HL-60 (cell line): ENCODE measurements around the gene CPED1.

ENCODE experiments used
- DNase-seq, 2 experiments: peaks; one replicate each; pipeline ENCODE4 v3.0.0-alpha.2; 2010 to 2020; ENCODE audit warnings: low read depth in 1 of 2, low spot score in 1 of 2
- H3K27ac ChIP-seq: fragments of 250-450 bp; sonication (Bioruptor Pico); replicated peaks from 2 replicates; pipeline ENCODE4 v1.5.1; 2020; ENCODE audit warnings: mild to moderate bottlenecking, moderate library complexity
- H3K27me3 ChIP-seq: fragments of 250-450 bp; sonication (Bioruptor Pico); 2 replicates; pipeline ENCODE4 v1.5.1; 2021; ENCODE audit warnings: mild to moderate bottlenecking, moderate library complexity; ENCODE audit not compliant: insufficient read depth, poor library complexity, severe bottlenecking
- H3K4me3 ChIP-seq: replicated peaks from 2 replicates; pipeline ENCODE4 v1.5.1; 2011; ENCODE audit warnings: mild to moderate bottlenecking, control low read depth, low read length; ENCODE audit not compliant: insufficient read depth
- CTCF ChIP-seq: IDR thresholded peaks from one replicate; pipeline ENCODE4 v1.5.1; 2011; ENCODE audit warnings: low read length, control low read depth, inconsistent platforms; ENCODE audit not compliant: insufficient read depth
- GABPA ChIP-seq: IDR thresholded peaks from 2 replicates; pipeline ENCODE4 v1.6.1; 2012; ENCODE audit warnings: low read depth
- POLR2AphosphoS5 ChIP-seq: IDR thresholded peaks from 2 replicates; pipeline ENCODE4 v1.6.1; 2012; ENCODE audit warnings: low read depth
- REST ChIP-seq: IDR thresholded peaks from 2 replicates; pipeline ENCODE4 v1.6.1; 2012; ENCODE audit warnings: low read depth; ENCODE audit not compliant: insufficient replicate concordance
- SPI1 ChIP-seq: IDR thresholded peaks from 2 replicates; pipeline ENCODE4 v1.6.1; 2012; ENCODE audit warnings: low read depth, mild to moderate bottlenecking, borderline replicate concordance

CPED1 gene

GRCh38 chr7:121301446-121302213 lies 313.1 kb downstream of the CPED1 start:
- no peak overlapping the region for H3K27ac ChIP-seq

GRCh38 chr7:121302214-121302745 lies 313.8 kb downstream of the CPED1 start:
- Histone ChIP-seq H3K27ac (no peak overlapping the region), H3K4me3 (no peak overlapping the region), H3K27me3 (no peaks in the 10 kb centered on the region)
- DNase-seq: no peak
- no peak for TF ChIP-seq SPI1
- TF ChIP-seq REST: no peak
- TF ChIP-seq POLR2AphosphoS5: no peak
- no peak for TF ChIP-seq CTCF
- TF ChIP-seq GABPA: no peak

More at GRCh38 chr7:121301446-121302213, 313.1 kb downstream of the CPED1 start:
- Histone ChIP-seq H3K27me3 (no peaks in the 10 kb centered on the region), H3K4me3 (no peak overlapping the region)
- TF ChIP-seq GABPA: no peak
- TF ChIP-seq SPI1: no peak
- no peak for TF ChIP-seq POLR2AphosphoS5
- no peak for TF ChIP-seq CTCF
- TF ChIP-seq REST: no peak
- no peak for DNase-seq

- Histone ChIP-seq H3K27me3 (no peaks in the 10 kb centered on the region), H3K4me3 (no peak overlapping the region), H3K27ac (no peak overlapping the region)
- no peak for DNase-seq
- TF ChIP-seq CTCF (no peak), POLR2AphosphoS5 (no peak), SPI1 (no peak), GABPA (no peak), REST (no peak)
Observed at GRCh38 chr7:121303422-121304101, 315.1 kb downstream of the CPED1 start.
